GM19043 (cell line): ENCODE results near the gene ARHGEF10L.
"Not testable (repeated sequence)": the region's sequence is repeated elsewhere in the genome, so short reads cannot be mapped to it uniquely, and the experiment has no call there.

ENCODE experiments used
- ATAC-seq: cut with Tn5 transposase; IDR thresholded peaks from one replicate; pipeline ENCODE4 v1.9.1; 2021; ENCODE audit warnings: low read depth; ENCODE audit not compliant: unreplicated experiment

Gene ARHGEF10L

DNA sequence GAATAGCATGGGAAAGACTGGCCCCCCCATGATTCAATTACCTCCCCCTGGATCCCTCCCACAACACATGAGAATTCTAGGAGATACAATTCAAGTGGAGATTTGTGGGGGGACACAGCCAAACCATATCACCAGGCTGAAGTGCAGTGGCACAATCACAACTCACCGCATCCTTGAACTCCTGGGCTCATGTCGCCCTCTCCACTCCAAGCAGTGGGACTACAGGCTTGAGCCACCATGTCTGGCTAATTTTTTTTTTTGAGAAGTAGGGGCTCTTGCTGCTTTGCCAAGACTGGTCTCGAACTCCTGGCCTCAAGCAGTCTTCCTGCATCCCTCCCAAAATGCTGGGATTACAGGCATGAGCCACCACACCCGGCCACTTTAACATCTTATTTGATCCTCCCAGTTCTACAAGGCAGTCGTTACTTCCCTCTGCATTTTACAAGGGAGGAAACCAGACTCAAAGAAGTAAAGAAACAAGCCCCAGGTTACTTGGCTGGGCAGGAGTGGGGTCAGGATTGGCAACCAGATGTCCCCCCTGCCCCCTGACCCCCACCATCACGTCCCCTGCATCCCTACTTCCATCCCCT lies 188.7 kb downstream of the ARHGEF10L start:
- ATAC-seq: no peak

DNA sequence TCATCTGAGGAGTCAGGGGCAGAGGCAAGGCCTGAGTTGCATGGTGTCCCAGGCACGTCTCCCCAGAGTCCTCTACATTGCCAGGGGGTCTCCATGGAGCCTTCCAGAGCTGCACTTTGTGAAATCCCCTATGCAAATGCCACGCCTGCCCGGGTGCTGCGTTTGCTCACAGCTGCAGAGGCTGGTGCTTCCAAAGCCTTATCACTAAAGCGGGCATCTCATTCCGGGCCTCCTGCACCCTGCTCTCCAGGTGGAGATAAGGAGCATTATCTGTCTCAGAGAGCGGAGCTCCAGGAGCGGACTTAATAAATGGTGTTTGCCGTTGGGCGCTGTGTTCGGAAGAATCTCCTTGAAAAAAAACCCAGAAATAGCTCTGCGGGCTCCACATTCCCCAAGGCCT lies 189.8 kb downstream of the ARHGEF10L start:
- no peak for ATAC-seq

DNA sequence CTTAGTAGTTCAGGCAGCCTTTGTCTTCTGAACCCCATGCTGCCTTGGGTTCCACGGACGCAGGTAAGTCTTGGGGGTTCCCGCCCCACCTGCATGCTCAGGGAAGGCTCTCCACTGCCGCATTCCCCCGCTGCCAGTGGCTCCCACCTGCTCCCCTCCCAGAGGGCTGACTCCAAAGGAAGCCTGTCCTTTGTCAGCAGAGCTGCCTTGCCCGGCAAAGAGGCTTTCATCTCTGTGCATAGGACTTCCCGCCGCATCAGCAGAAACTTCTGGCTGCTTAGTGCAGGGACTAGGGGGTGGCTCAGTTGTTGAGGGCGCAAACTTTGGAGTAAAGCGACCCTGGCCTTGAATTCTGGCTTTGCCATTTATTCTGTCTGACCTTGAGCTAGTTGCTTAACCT lies 190.4 kb downstream of the ARHGEF10L start:
- ATAC-seq: no peak

DNA sequence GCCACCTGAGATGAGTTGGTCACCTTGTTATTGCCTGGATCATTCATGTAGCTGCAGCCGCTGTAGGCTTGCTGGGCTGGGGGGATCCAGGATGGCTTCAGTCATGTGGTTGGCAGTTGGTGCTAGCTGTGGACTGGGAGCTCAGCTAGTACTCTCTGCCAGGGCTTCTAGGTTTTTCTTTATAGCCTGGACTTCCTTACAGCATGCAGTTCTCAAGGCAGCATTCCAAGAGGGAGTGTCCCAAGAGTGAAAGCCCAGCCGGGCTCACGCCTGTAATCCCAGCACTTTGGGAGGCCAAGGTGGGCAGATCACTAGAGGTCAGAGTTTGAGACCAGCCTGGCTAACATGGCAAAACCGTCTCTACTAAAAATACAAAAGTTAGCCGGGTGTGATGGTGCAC lies 192.0 kb downstream of the ARHGEF10L start:
- ATAC-seq: no peak

DNA sequence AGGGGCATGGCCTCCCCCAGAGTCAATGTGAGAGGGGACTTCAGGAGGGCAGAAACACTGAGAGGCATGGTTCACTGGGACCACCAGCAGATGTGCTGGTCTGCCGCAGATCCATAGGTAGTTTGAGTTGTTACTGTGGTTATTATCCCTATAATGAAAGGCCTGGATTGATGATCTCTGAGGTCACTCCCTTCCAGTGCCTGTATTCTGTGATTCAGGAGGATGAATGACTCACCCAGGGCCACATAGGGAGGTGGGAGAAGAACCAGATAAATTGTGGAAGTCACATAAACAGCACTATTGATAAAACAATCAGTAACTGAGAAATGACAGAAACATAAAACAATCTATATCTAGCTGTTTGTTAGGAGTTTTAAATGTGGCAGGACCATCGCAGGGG lies 193.0 kb downstream of the ARHGEF10L start:
- no peak for ATAC-seq

DNA sequence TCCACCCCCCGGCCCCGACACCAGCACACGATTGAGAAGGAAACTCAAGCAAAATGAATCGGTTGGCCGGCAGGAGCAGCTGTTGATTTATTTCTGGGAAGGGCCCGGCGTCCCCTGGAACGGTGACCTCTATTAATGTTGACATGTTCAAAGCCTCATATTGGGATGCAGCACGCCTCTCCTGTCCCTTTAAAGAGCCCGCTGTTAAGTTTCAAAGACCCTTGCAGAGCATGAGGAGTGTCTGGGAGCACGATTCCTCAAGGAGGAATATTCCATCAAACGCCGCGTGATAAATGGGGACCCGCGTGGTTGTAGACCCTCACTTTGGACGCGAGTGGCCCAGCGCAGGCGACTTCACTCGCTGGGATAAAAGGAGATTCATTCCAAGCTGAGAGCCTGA lies 194.2 kb downstream of the ARHGEF10L start:
- no peak for ATAC-seq

DNA sequence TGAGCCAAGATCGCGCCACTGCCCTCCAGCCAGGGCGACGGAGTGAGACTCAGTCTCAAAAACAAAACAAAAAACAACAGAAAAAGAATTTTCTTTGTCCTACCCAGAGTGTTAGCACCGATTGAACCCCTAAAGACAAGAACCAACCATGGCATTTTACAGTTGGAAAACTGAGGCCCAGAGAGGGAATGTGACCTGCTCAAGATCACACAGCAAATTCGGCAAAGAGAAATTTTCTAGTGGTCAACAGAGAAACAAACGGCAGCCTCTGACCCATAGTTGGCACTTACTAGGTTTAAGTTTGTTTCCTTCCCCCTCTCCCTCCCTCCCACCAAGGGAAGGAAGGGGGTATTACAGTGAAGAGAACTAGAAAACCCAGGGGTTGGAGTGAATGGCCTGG lies 195.1 kb downstream of the ARHGEF10L start:
- no peak for ATAC-seq

DNA sequence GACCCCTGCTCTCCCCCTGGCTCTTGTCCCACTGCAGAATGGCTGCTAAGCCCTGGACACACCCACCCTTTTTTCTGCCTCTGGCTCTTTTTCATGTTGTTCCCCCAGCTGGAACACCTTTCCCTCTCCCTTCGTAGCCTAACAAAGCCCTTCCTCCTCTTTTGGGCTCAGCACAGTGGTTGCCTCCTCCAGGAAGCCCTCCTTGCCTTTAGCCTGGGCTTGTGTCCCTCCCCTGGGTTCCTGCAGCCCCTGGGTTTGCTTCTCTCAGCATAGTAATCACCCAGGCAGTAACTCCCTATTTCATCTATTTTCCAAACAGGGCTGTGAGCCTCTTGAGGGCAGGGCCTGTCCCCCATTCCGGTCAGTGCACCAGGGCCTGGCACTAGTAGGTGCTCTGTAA lies 195.8 kb downstream of the ARHGEF10L start:
- ATAC-seq: no peak

DNA sequence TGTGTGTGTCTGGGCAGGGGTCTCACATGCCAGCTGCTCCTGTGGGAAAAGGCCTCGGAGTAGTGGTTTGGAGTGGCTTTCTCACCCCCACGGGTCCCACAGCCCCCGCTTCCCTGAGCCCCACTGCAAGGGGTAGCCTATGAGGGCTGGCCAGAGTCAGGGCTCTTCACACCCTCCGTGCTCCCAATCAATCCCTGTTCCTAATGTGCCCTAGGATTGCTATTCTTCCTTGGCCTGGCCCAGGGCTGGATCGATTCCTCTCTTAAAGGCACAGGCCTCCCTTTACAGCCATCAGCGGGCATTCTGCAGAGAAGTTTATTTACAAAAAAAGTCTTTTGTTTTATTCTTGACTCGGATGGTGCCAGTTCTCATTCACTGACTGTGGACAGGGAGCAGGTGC lies 196.3 kb downstream of the ARHGEF10L start:
- ATAC-seq: no peak

DNA sequence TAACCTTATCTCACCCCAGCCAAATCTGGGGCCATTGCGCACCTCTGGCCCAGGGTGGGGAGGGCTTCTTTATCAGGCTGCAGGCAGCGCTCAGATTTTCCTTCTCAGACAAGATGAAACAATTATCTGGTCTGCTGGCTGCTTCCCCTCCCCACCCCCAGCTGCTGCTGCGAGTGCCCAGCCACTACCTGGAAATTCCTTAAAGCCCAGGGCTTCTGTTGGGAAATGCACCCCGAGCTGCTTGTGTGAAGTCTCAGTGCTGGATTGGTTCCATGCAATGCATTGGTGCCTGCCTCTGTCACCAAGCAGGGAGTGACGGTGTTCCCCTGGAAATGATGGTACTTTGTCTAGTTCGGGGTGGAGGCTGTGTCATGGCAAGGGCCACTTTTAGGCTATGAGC lies 197.1 kb downstream of the ARHGEF10L start:
- no peak for ATAC-seq

DNA sequence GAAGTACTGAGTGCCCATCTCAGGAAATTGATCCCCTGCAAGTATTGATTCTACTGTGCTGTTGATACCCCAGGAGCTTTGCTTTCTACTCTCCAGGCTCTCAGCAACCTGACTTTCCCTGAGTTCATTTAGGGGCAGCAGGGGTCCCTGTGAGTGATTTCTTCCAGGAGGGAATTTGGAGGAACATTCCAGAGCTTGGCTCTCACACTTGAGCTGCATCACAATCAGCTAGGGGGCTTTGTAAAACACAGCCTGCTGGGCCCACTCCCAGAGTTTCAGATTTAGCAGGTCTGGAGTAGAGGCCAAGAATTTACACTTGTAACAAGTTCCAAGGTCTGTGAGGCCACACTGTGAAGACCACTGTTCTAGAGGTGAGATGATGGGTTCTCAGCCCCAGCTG lies 199.6 kb downstream of the ARHGEF10L start:
- no peak for ATAC-seq

DNA sequence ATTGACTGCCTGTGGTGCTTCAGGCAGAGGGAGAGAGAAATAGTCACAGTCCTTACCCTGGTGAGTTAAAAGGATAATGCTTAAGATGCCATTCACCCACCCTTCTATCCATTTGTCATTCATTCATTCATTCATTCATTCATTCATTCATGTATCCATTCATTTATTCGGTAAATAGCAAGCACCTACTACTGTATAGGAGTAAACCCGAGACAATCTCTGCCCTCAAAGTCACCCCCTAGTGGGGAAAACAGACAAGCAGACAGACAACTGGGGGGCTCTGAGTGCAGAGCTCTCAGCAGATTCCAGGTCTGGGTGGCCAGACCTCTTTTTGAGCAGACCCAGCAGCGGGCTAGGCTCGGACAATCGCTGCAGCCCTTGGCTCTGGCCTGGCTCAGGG lies 201.6 kb downstream of the ARHGEF10L start:
- ATAC-seq: no peak

DNA sequence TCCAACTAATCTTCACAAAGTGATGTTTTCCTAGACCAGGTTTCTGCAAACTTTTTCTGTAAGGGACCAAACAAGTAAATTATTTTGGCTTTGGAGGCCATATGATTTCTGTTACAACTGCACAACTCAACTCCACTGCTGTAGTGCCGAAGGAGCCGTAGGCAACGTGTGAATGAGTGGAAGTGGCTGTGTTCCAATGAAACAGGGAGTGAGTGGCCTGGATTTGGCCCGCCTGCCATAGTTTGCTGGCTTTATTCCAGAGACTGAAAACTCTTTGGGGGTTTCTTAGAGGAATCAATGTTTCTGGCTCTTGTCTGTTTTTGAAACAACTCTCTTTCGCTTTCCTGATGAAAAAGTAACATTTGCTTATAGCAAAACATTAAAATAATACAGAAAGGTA lies 203.1 kb downstream of the ARHGEF10L start:
- ATAC-seq: no peak

DNA sequence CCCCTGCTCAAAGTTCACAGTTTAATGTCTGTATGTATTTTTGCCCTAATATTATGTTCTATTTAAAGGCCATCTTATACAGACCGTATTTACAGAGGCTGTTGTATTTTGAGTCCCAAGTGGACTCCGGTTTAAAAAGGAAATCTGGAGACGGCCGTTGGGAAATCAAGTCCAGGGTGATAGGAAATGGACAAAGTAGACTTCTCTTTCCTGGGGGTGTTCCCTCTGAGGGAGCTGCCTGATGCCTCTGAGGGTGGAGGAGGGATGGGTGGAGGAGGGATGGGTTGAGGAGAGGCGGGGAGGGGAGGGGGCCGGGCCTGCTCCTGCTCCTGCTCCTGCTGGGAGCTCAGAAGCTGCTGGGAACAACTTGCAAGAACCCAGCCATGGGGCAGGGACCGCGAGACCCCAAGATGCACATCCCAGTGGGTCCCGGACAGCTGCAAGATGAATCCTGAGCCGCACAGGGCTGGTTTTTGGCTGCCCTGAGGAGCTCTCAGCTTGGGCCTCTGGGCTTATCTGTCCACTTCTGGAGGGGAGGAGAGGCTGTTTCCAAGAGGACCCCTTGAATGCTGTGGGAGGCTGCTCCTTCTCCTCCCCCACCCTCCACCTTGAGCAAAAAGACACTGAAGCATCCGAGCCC lies 203.6 kb downstream of the ARHGEF10L start:
- no peak for ATAC-seq

DNA sequence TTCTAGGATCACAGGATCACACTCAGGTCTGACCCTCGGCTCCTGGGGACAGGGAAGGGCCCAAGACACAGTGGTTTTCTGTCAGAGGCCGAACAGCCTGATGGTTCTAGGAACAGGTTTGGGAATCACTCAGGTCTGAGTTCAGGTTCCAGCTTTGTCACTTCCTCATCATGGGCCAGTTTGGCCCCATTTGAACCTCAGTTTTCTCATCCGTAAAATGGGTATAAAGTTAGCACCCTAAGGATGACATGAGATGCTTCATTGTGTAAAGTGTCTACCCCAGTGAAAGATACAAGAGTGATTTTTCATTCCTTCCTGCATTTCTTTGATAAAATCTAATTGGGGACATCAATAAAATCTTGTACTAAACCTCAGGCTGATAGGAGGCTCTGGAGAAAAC lies 204.4 kb downstream of the ARHGEF10L start:
- ATAC-seq: no peak

DNA sequence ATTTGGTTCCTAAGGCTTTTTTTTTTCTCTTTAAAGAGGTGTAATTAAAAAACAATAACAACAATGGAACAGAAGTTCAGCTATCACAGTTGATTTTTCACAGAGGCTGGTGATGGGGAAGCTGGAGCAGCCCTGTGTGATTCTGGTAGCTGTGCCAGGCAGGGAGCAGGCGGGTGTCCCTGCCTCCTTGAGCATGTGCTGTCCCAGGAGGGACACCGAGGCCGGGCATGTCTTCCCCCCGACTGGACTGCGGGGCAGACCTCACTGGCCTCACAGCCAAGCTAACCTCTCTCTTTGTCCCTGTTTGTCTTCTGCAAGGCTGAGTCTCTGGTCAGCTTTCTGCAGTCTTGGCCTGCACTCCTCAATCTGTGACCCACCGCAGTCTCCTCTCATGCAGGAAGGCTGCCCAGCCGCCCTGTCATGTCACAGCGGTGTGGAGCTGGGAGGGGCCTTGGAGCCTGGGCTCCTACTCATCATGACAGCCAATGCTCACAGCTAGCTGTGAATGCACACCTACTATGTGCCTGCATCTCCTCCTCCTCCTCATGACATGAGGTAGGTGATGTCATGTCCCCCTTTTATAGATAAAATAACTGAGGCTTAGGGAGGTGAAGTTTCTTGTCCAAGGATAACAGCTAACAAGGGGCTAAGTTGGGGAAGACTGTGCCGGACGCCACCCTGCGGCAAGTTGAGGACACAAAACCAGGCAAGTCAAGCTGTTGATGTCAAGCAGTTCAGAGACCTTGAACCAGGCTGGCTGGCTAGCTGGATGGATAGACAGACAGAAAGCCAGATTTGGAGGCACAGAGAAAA lies 205.4 kb downstream of the ARHGEF10L start:
- no peak for ATAC-seq

DNA sequence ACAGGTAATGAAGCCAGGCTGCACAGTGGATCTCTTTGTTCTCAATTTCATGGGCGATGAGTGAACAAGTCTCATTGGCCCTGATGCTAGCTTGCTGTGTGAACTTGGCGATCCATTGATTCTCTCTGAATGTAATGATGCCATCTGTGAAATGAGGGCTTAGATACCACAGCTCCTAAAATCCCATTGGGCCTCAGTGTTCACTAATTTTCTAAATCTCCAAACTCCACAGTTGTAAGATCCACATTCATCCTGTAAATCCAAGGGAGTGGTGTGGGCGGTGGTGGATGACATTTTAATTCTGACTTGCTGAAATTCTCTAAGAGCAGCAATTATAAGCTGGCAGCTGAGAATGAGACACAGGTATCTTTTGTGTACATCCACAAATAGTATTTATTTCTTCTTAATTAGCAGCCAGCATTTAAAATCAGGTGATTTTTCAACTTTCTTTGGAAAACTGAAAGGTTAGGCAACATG lies 206.0 kb downstream of the ARHGEF10L start:
- no peak for ATAC-seq

DNA sequence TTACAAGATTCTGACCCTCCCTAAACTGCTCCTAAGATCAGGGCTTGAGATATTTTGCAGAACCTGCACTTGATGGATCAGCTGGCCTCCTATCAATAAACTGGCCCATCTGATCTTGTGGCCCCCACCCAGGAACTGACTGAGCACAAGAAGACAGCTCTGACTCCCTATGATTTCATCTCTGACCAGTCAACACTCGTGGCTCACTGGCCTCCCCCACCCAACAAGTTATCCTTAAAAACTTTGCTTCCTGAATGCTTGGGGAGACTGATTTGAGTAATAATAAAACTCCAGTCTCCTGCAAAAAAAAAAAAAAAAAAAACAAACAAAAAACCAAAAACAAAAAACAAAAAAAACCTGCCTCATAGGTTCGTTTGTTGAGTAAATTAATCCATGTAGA lies 206.8 kb downstream of the ARHGEF10L start:
- not testable (repeated sequence) for ATAC-seq

DNA sequence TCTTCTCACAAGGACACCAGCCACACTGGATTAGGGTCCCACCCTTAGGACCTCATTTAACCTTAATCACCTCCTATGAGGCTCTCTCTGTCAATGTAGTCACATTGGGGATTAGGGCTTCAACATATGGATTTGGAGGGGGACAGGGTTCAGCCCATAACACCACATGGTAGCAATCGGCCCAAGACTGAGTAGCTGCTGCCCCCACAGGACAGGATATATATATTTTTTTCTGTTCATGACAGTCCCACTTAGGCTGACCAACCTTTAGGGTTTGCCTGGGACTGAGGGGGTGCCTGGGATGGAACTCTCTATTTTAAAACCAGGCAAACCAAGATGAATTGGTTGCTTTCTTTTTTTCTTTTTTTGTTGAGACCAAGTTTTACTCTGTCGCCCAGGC lies 207.4 kb downstream of the ARHGEF10L start:
- no peak for ATAC-seq
